Retinal pigment epithelial cell (primary cell): ENCODE data around the gene SPRR2E.
"Not testable (repeated sequence)": the region's sequence is repeated elsewhere in the genome, so short reads cannot be mapped to it uniquely, and the experiment has no call there.

Experiments used
- DNase-seq: peaks from one replicate; pipeline ENCODE4 v3.0.0-alpha.2; 2010; ENCODE audit warnings: low read depth
- H3K4me3 ChIP-seq: 2 replicates; pipeline ENCODE4 v1.5.1; 2011; ENCODE audit warnings: mild to moderate bottlenecking, low read length, control low read depth, moderate library complexity
- TF ChIP-seq, protein P1 (sequence below): conservative IDR thresholded peaks from 2 replicates; pipeline ENCODE4 v1.5.1; 2011; ENCODE audit warnings: low read depth, low read length, control low read depth, inconsistent platforms

Gene SPRR2E

DNA sequence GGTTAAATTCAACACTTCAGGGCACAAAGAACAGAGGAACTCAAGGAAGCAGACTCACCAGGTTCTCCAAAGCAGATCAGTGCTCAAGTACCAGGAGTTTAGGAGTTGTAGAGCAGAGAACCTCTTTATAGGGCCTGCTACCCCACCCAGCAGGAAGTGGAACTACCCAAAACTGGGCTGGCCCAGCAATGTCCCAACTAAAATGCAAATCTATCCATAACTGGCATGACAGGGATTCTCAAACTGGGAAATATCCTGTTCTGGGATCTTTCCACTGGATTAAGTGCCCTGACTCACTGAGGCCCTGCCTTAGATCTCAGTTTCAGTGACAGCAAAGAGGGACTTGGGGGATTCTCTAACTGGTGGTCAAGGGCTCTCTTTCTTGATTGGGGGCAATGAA is at the start of gene SPRR2E:
Gene SPRR2E (minus strand): TSS at position 101 of the 400 bp plus-strand sequence. CDS start 775 bp downstream, outside the sequence.
- H3K4me3 ChIP-seq: no peak within 1 kb of the TSS
- no peak for DNase-seq
- TF ChIP-seq, protein P1, sequence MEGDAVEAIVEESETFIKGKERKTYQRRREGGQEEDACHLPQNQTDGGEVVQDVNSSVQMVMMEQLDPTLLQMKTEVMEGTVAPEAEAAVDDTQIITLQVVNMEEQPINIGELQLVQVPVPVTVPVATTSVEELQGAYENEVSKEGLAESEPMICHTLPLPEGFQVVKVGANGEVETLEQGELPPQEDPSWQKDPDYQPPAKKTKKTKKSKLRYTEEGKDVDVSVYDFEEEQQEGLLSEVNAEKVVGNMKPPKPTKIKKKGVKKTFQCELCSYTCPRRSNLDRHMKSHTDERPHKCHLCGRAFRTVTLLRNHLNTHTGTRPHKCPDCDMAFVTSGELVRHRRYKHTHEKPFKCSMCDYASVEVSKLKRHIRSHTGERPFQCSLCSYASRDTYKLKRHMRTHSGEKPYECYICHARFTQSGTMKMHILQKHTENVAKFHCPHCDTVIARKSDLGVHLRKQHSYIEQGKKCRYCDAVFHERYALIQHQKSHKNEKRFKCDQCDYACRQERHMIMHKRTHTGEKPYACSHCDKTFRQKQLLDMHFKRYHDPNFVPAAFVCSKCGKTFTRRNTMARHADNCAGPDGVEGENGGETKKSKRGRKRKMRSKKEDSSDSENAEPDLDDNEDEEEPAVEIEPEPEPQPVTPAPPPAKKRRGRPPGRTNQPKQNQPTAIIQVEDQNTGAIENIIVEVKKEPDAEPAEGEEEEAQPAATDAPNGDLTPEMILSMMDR: no peak

DNA sequence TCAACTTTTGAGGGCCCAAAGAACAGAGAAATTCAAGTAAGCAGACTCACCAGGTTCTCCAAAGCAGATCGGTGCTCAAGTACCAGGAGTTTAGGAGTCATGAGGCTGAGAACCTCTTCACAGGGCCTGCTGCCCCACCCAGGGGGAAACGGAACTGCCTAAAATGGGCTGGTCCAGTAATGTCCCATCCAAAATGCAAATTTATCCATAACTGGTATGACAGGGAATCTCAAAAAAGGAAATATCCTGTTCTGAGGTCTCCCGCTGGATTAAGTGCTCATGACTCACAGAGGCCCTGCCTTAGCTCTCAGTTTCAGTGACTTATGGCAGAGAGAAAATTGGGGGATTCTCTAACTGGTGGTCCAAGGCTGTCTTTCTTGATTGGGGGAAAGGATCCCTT is 47.1 kb upstream of the SPRR2E start:
- H3K4me3 ChIP-seq: no peak overlapping the region
- no peak for DNase-seq
- TF ChIP-seq, protein P1: no peak

DNA sequence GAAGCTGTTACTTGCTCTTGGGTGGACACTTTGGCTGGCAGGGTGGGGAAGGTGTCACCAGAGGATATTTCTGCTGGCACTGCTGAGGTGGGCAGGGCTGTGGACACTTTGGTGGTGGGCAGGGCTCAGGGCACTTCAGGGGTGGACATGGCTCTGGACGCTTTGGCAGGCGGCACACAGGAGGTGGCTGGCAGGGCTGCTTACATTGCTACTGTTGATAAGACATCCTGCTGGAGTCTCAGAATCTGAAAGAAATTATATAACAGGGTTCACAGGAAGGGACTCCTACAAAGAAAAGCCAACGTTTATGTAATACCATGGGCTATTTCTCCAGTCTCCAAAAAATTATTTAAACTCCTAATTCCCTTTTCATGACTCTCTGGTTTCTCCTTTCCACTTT is 46.2 kb upstream of the SPRR2E start:
- no peak for DNase-seq
- H3K4me3 ChIP-seq: no peak overlapping the region
- TF ChIP-seq, protein P1: no peak

DNA sequence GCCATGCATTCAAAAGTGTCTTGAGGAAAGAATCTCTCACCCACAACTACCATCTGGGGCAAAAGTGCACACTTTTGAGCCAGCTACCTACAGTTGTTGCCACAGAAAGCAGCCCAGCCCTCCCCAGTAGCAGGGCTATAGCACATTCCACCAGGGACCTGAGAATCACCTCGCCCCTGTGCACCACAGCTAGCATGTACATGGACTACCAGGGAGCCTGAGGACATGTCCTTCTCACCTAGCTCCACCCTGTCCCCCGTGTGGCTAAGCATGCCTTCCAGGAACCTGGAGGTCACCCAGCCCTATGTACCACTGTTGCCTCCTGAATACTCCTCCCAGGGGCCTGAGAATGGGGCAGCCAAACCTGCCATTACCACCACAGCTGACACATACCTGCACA is 39.4 kb upstream of the SPRR2E start:
- no peak for DNase-seq
- H3K4me3 ChIP-seq: no peak overlapping the region
- TF ChIP-seq, protein P1: no peak

DNA sequence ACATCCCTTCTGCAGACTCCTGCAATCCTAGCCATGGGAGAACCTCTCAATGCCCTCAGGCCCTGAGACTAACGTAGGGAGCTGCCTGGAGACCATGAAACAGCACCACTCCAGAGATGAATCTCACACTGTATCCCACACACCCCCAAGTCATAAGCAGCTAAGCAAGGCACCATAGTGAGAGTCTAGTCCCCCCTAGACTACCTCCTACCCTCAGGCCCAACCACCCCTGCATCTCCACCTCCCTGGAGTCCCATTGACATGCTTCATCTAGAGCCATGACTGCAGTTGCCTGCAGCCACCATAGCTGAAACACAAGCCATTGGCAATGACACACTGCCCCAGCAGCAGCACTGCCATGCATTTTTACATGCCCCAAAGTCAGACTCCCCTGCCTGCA is 38.9 kb upstream of the SPRR2E start:
- TF ChIP-seq, protein P1: no peak
- DNase-seq: no peak
- no peak overlapping the region for H3K4me3 ChIP-seq

DNA sequence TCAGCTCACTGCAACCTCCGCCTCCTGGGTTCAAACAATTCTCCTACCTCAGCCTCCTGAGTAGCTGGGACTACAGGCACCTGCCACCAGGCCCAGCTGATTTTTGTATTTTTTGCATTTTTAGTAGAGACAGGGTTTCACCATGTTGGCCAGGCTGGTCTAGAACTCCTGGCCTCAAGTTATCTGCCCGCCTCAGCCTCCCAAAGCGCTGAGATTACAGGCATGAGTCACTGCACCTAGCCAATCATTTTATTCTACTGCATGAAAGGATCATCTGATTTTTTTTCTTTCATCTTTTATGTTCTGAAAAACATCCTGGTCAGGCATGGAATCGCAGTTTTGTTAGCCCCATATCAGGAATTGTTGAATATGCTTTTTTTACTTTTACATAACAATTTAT is 34.4 kb upstream of the SPRR2E start:
- DNase-seq, H3K4me3 ChIP-seq: not testable (repeated sequence)

DNA sequence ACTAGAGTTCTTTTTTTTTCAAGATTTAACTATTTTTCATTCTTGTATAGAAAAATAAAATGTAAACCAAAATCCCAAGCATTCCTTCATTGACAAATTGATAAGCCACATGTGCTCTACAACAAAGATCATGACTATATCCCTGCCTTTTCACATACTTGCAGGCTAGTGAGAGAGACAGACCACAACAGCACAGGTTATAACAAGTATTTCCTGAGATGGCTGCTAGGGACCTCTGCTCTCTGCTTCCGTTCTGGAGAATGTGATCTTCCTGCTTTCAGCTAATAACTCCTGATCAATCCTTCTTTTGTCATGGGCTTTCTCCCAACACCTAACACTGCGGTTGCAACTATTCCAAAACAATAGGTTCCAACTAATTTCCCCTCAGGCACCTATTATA is 33.0 kb upstream of the SPRR2E start:
- DNase-seq: no peak
- TF ChIP-seq, protein P1: no peak
- no peak overlapping the region for H3K4me3 ChIP-seq

DNA sequence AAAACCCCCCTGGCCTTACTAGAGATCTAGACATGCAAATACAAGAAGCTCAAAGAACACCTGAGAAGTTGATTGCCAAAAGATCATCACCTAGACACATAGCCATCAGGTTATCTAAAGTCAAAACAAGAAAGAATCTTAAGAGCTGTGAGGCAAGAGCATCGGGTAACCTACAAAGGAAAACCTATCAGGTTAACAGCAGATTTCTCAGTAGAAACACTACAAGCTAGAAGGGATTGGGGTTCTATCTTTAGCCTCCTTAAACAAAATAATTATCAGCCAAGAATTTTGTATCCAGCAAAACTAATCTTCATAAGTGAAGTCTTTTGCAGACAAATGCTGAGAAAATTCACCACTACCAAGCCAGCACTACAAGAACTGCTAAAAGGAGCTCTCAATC is 31.2 kb upstream of the SPRR2E start:
- no peak overlapping the region for H3K4me3 ChIP-seq
- DNase-seq: no peak
- TF ChIP-seq, protein P1: no peak

DNA sequence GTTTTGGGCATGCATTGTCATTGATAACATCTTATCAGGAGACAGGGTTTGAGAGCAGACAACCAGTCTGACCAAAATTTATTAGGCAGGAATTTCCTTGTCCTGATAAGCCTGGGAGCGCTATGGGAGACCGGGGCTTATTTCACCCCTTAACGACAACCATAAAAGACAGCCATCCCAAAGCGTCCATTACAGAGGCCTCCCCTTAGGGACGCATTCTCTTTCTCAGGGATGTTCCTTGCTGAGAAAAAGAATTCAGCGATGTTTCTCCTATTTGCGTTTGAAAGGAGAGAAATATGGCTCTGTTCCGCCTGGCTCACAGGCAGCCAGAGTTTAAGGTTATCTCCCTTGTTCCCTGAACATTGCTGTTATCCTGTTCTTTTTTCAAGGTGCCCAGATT is 29.5 kb upstream of the SPRR2E start:
- not testable (repeated sequence) for DNase-seq, H3K4me3 ChIP-seq
